HCT116 (cell line): ENCODE data around the gene TMEM150A. TPM values are rescaled to one million over a fixed set of nuclear protein-coding genes. Genes with fewer than 3 reads are reported as not detected.

Experiments
- ATAC-seq: fragments of 200-7000 bp; cut with Tn5 transposase; 2 replicates; pipeline ENCODE4 v1.9.1; 2020; ENCODE audit warnings: mild to moderate bottlenecking, moderate library complexity
- BruUV-seq: library from RNA; stranded (reverse); fragments of 400-500 nt; replicated peaks from 2 replicates; lab custom pipeline; 2021; lab: Mats Ljungman, UMichigan
- CTCF ChIA-PET: fragments of 300-600 bp; sonication (Branson Sonifier 250); formaldehyde crosslinking; loops from one replicate; lab custom pipeline; 2021; ENCODE audit warnings: antibody characterized with exemption; lab: Charles Lee
- POLR2A ChIA-PET: fragments of 300-600, 350-600 bp; sonication (Branson Sonifier 250); formaldehyde crosslinking; loops from one replicate; lab custom pipeline; 2021; ENCODE audit warnings: antibody characterized with exemption; lab: Charles Lee
- RAD21 ChIA-PET, 2 experiments: fragments of 300-600 bp; sonication (Branson Sonifier 250); formaldehyde crosslinking; loops; one replicate each; lab custom pipeline; 2023; ENCODE audit warnings: low total read pairs in 2 of 2; ENCODE audit not compliant: uncharacterized antibody in 2 of 2, unreplicated experiment in 2 of 2, low non-redundant PET in 1 of 2; lab: Charles Lee
- DNase-seq: peaks from one replicate; pipeline ENCODE4 v3.0.0-alpha.2; 2010; ENCODE audit warnings: low read depth, low spot score
- H2AFZ ChIP-seq: fragments of 200-600 bp; shearing (Covaris generic), sonication (generic); 2 replicates; pipeline ENCODE4 v1.6.1; 2017; ENCODE audit warnings: low read depth, mixed run types, mixed read lengths, antibody characterized with exemption, low read length; ENCODE audit not compliant: poor library complexity, severe bottlenecking
- H3K27ac ChIP-seq: 2 replicates; pipeline ENCODE4 v1.5.1; 2012; ENCODE audit warnings: low read depth, low read length
- H3K27me3 ChIP-seq: fragments of 200-600 bp; sonication (generic); 2 replicates; pipeline ENCODE4 v1.6.1; 2016; ENCODE audit warnings: mixed run types, low read length, mixed read lengths; ENCODE audit not compliant: insufficient read depth
- H3K36me3 ChIP-seq, 2 experiments: fragments of 200-500 bp in 1 of 2; fragments of 200-600 bp in 1 of 2; sonication (Bioruptor generic) in 1 of 2; sonication (generic) in 1 of 2; 2 replicates each; pipeline versions ENCODE4 v1.5.1 to v1.6.1; 2014 to 2016; ENCODE audit warnings: low read length in 2 of 2, inconsistent platforms in 1 of 2, mixed read lengths in 1 of 2, mixed run types in 1 of 2; ENCODE audit not compliant: insufficient read depth in 2 of 2, control insufficient read depth in 1 of 2
- H3K4me1 ChIP-seq, 2 experiments: fragments of 200-600 bp in 1 of 2; sonication (generic) in 1 of 2; 2 replicates each; pipeline versions ENCODE4 v1.5.1 to v1.6.1; 2012 to 2017; ENCODE audit warnings: low read length in 2 of 2, inconsistent platforms in 1 of 2, mild to moderate bottlenecking in 1 of 2, mixed read lengths in 1 of 2, mixed run types in 1 of 2, moderate library complexity in 1 of 2; ENCODE audit not compliant: insufficient read depth in 2 of 2, control insufficient read depth in 1 of 2
- H3K4me2 ChIP-seq: fragments of 200-600 bp; sonication (generic); 2 replicates; pipeline ENCODE4 v1.6.1; 2017; ENCODE audit warnings: mixed run types, low read length, mixed read lengths
- H3K4me3 ChIP-seq, 2 experiments: fragments of 200-600 bp in 1 of 2; sonication (generic) in 1 of 2; replicated peaks in 1 of 2; 2 replicates each; pipeline ENCODE4 v1.5.1; 2011 to 2016; ENCODE audit warnings: low read length in 2 of 2, control low read depth in 1 of 2, low read depth in 1 of 2, mild to moderate bottlenecking in 1 of 2, mixed read lengths in 1 of 2, mixed run types in 1 of 2
- H3K79me2 ChIP-seq: fragments of 200-600 bp; sonication (generic); 2 replicates; pipeline ENCODE4 v1.6.1; 2017; ENCODE audit warnings: mild to moderate bottlenecking, mixed run types, low read length, moderate library complexity, mixed read lengths; ENCODE audit not compliant: insufficient read depth
- H3K9ac ChIP-seq: fragments of 200-600 bp; sonication (generic); 2 replicates; pipeline ENCODE4 v1.6.1; 2016; ENCODE audit warnings: low read length, mixed read lengths
- H3K9me2 ChIP-seq: fragments of 200-600 bp; sonication (generic), shearing (Covaris generic); 2 replicates; pipeline ENCODE4 v1.6.1; 2017; ENCODE audit warnings: mixed run types, mild to moderate bottlenecking, moderate library complexity; ENCODE audit not compliant: insufficient read depth
- H3K9me3 ChIP-seq, 2 experiments: fragments of 200-500 bp in 1 of 2; fragments of 200-600 bp in 1 of 2; sonication (Bioruptor generic) in 1 of 2; sonication (generic) in 1 of 2; 2 replicates each; pipeline ENCODE4 v1.6.1; 2014 to 2017; ENCODE audit warnings: low read length in 2 of 2, mixed read lengths in 2 of 2, inconsistent platforms in 1 of 2, low read depth in 1 of 2, mild to moderate bottlenecking in 1 of 2, mixed run types in 1 of 2, moderate library complexity in 1 of 2; ENCODE audit not compliant: control insufficient read depth in 1 of 2, insufficient read depth in 1 of 2
- H4K20me1 ChIP-seq: fragments of 200-600 bp; sonication (generic), shearing (Covaris generic); 2 replicates; pipeline ENCODE4 v1.6.1; 2017; ENCODE audit warnings: mixed run types, mild to moderate bottlenecking, moderate library complexity; ENCODE audit not compliant: insufficient read depth
- ATF3 ChIP-seq: IDR thresholded peaks from 2 replicates; pipeline ENCODE4 v1.6.1; 2012
- EZH2 ChIP-seq: fragments of 200-600 bp; sonication (generic); IDR thresholded peaks from 2 replicates; pipeline ENCODE4 v1.6.1; 2017; ENCODE audit warnings: antibody characterized with exemption, mixed run types
- POLR2A ChIP-seq: IDR thresholded peaks from 2 replicates; pipeline ENCODE4 v1.7.0; 2011; ENCODE audit warnings: borderline replicate concordance; ENCODE audit not compliant: insufficient read depth, insufficient read length; ENCODE audit errors: extremely low read depth
- POLR2AphosphoS5 ChIP-seq: IDR thresholded peaks from 2 replicates; pipeline ENCODE4 v1.6.1; 2011; ENCODE audit warnings: mild to moderate bottlenecking, low read depth, low read length, moderate library complexity
- REST ChIP-seq: IDR thresholded peaks from 2 replicates; pipeline ENCODE4 v1.6.1; 2012; ENCODE audit warnings: low read depth
- TCF7L2 ChIP-seq: IDR thresholded peaks from 2 replicates; pipeline ENCODE4 v1.7.0; 2011; ENCODE audit warnings: borderline replicate concordance, inconsistent platforms; ENCODE audit not compliant: insufficient read depth, insufficient read length; ENCODE audit errors: extremely low read depth
- YY1 ChIP-seq: IDR thresholded peaks from 2 replicates; pipeline ENCODE4 v1.6.1; 2011; ENCODE audit warnings: low read length, low read depth, moderate library complexity, mild to moderate bottlenecking; ENCODE audit not compliant: insufficient replicate concordance; ENCODE audit errors: extremely low read depth
- ZFX ChIP-seq: fragments of 450-650 bp; IDR thresholded peaks from 2 replicates; pipeline ENCODE4 v1.6.1; 2017
- intact Hi-C: fragments of 100-400 bp; cut with micrococcal nuclease; formaldehyde crosslinking; loops from 2 replicates; pipeline ENCODE4 v1.10.0; 2022
- total RNA-seq: library from RNA; stranded (reverse); gene quantifications from one replicate; pipeline ENCODE4 v1.2.1, GENCODE V29; 2021; ENCODE audit not compliant: unreplicated experiment

TMEM150A gene
- total RNA-seq, 1 experiment from 2014 or later = 9.9 TPM

- no peak for TF ChIP-seq REST
- TF ChIP-seq, all 23 proteins: peak for 0
Measured at GRCh38 chr2:85596026-85596333, 6.5 kb downstream of the TMEM150A start (continued).

GRCh38 chr2:85595301-85596025, 7.0 kb downstream of the TMEM150A start, which contains the start of gene RNF181:
Gene RNF181 (plus strand): TSS chr2:85595745. CDS start chr2:85595764, 19 bp downstream.
- Histone ChIP-seq H3K4me1 (peaks cover 8 to 28% of the 10 kb centered on the region in 2 experiments; a peak in 3 of 4 replicates), H3K9me2 (no peaks in the 10 kb centered on the region), H2AFZ (no peak within 1 kb of the TSS), H3K27me3 (no peaks in the 10 kb centered on the region), H3K4me3 (peak within 1 kb of the TSS; percentile 86 to 95), H3K36me3 (peaks cover 4 to 5% of the 10 kb centered on the region in 2 experiments; a peak in 3 of 4 replicates), H3K27ac (peak within 1 kb of the TSS; percentile 72), H3K9ac (peak within 1 kb of the TSS; percentile 82), H4K20me1 (no peaks in the 10 kb centered on the region), H3K4me2 (peak within 1 kb of the TSS; percentile 90), H3K79me2 (peaks cover 18% of the 10 kb centered on the region), H3K9me3 (no peaks in the 10 kb centered on the region)
- intact Hi-C loops = no loop called here
- ChIA-PET CTCF (no interaction called here), RAD21 (interaction anchor here in 1 of 2 experiments (0.6 kb wide), 2 partner anchors 147 to 487 kb away, joined by 3 read pairs; no protein-coding TSS in a partner anchor), POLR2A (interaction anchor here (0.8 to 1.5 kb wide), 10 partner anchors 8 to 241 kb away, joined by 3 to 9 read pairs (median 4); partner anchors contain the start of genes C2orf68, ELMOD3, RETSAT and VAMP5)
- ATAC-seq = peak; percentile 98
- peak; percentile 87 for TF ChIP-seq POLR2AphosphoS5
- no peak for TF ChIP-seq ATF3
- TF ChIP-seq EZH2 = no peak
- TF ChIP-seq POLR2A = peak; percentile 81
- TF ChIP-seq ZFX = peak; percentile 34; the same call in 1 of the 2 replicates
- TF ChIP-seq YY1 = peak; percentile 88
- peak; percentile 5 for TF ChIP-seq TCF7L2
- peak; percentile 96 for DNase-seq
- no TSS peak for BruUV-seq
